Measurements from ENCODE around the gene OVOL3.

DNA sequence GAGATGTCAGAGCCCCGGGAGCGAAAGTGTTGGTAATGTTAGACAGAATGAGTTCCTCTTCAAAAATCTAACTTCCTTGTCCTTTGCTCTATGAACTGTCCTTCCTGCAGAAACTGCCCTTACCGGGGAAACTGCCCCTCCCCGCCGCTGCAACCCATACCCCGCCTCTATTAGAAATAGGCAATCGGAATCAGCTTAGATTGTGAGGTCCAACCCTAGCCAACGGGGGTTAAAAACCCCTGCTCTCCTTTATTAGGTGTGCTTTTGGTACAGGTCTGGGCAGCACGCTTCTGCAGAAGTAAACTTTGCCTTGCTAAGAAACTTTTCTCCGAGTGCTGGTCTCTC, 17.4 kb downstream of the OVOL3 start:
- TF ChIP-seq, protein P1, sequence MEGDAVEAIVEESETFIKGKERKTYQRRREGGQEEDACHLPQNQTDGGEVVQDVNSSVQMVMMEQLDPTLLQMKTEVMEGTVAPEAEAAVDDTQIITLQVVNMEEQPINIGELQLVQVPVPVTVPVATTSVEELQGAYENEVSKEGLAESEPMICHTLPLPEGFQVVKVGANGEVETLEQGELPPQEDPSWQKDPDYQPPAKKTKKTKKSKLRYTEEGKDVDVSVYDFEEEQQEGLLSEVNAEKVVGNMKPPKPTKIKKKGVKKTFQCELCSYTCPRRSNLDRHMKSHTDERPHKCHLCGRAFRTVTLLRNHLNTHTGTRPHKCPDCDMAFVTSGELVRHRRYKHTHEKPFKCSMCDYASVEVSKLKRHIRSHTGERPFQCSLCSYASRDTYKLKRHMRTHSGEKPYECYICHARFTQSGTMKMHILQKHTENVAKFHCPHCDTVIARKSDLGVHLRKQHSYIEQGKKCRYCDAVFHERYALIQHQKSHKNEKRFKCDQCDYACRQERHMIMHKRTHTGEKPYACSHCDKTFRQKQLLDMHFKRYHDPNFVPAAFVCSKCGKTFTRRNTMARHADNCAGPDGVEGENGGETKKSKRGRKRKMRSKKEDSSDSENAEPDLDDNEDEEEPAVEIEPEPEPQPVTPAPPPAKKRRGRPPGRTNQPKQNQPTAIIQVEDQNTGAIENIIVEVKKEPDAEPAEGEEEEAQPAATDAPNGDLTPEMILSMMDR (IDR thresholded peaks at IDR 0.05) = no peak
- no peak for TF ChIP-seq EP300 (IDR thresholded peaks at IDR 0.05)
- TF ChIP-seq POLR2AphosphoS5 (IDR thresholded peaks at IDR 0.05) = no peak
- TF ChIP-seq POLR2A (IDR thresholded peaks at IDR 0.05; ENCODE audit: low read depth) = no peak
